ENCODE data around the gene CLCN2.

The CLCN2 gene

GRCh38 chr3:184386047-184386806, 24.8 kb upstream of the CLCN2 start:
- Histone ChIP-seq H3K9ac (no peak overlapping the region), H3K4me2 (no peak overlapping the region), H2AFZ (ENCODE audit: low read depth) (no peak overlapping the region), H3K36me3 (ENCODE audit: insufficient read depth) (no peaks in the 10 kb centered on the region), H4K20me1 (ENCODE audit: insufficient read depth) (no peaks in the 10 kb centered on the region), H3K27me3 (ENCODE audit: insufficient read depth, low read depth) (0 out of 2 replicates have a peak, but pooled peaks cover 1% of the 10 kb centered on the region), H3K79me2 (ENCODE audit: insufficient read depth, low read depth) (no peaks in the 10 kb centered on the region), H3K27ac (no peak overlapping the region), H3K4me3 (IDR thresholded peaks at IDR 0.05; ENCODE audit: insufficient read depth, low read depth, low read length) (no peak overlapping the region), H3K4me1 (ENCODE audit: low read depth, poor library complexity, severe bottlenecking) (no peaks in the 10 kb centered on the region)
- no peak for TF ChIP-seq CTCF (conservative IDR thresholded peaks at IDR 0.05; ENCODE audit: low read depth, low read length)

DNA sequence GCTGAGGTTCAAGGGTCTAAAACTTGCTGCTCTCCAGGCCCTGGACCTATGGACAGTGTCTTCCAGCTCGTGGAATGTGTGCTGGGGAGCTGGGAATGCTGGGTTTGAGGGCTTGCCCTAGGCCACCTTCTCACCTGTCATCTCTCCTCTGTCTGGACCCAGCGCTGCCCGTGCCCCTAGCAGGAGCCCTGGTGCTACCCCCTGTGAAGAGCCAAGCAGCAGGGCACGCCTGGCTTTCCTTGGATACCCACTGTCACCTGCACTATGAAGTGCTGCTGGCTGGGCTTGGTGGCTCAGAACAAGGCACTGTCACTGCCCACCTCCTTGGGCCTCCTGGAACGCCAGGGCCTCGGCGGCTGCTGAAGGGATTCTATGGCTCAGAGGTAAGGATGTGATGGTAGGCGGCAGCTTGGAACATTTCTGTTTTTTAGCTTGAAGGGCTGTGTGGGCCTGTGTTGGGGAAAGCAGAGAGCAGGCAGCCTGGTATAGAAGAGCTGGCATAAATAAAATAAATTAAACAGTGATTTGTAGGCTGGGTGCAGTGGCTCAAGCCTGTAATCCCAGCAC, 23.5 kb upstream of the CLCN2 start:
- no peaks in the 10 kb centered on the region for H4K20me1 ChIP-seq (ENCODE audit: insufficient read depth)

GRCh38 chr3:184384342-184384741, 22.9 kb upstream of the CLCN2 start:
- no peaks in the 10 kb centered on the region for H4K20me1 ChIP-seq (ENCODE audit: insufficient read depth)

More for the DNA sequence above, 23.5 kb upstream of the CLCN2 start:
- Histone ChIP-seq H2AFZ (ENCODE audit: low read depth) (no peak overlapping the region), H3K4me2 (no peak overlapping the region), H3K27me3 (ENCODE audit: insufficient read depth, low read depth) (peaks cover 12% of the 10 kb centered on the region), H3K9ac (no peak overlapping the region), H3K36me3 (ENCODE audit: insufficient read depth) (no peaks in the 10 kb centered on the region), H3K4me1 (ENCODE audit: low read depth, poor library complexity, severe bottlenecking) (no peaks in the 10 kb centered on the region), H3K79me2 (ENCODE audit: insufficient read depth, low read depth) (no peaks in the 10 kb centered on the region), H3K27ac (no peak overlapping the region), H3K4me3 (IDR thresholded peaks at IDR 0.05; ENCODE audit: insufficient read depth, low read depth, low read length) (no peak overlapping the region)
- TF ChIP-seq CTCF (conservative IDR thresholded peaks at IDR 0.05; ENCODE audit: low read depth, low read length) = no peak

GRCh38 chr3:184383033-184383740, 21.8 kb upstream of the CLCN2 start:
- H3K4me3 ChIP-seq (IDR thresholded peaks at IDR 0.05; ENCODE audit: insufficient read depth, low read depth, low read length) = no peak overlapping the region
- H3K27me3 ChIP-seq (ENCODE audit: insufficient read depth, low read depth) = peaks cover 26% of the 10 kb centered on the region
- H3K9ac ChIP-seq = no peak overlapping the region
- H3K4me2 ChIP-seq = no peak overlapping the region
- H4K20me1 ChIP-seq (ENCODE audit: insufficient read depth) = no peaks in the 10 kb centered on the region
- no peaks in the 10 kb centered on the region for H3K4me1 ChIP-seq (ENCODE audit: low read depth, poor library complexity, severe bottlenecking)
- H3K27ac ChIP-seq = no peak overlapping the region
- no peaks in the 10 kb centered on the region for H3K36me3 ChIP-seq (ENCODE audit: insufficient read depth)
- no peak overlapping the region for H2AFZ ChIP-seq (ENCODE audit: low read depth)
- no peaks in the 10 kb centered on the region for H3K79me2 ChIP-seq (ENCODE audit: insufficient read depth, low read depth)
- TF ChIP-seq CTCF (conservative IDR thresholded peaks at IDR 0.05; ENCODE audit: low read depth, low read length) = no peak

More at GRCh38 chr3:184384342-184384741, 22.9 kb upstream of the CLCN2 start:
- TF ChIP-seq CTCF (conservative IDR thresholded peaks at IDR 0.05; ENCODE audit: low read depth, low read length) = no peak
- no peaks in the 10 kb centered on the region for H3K4me1 ChIP-seq (ENCODE audit: low read depth, poor library complexity, severe bottlenecking)
- H3K79me2 ChIP-seq (ENCODE audit: insufficient read depth, low read depth) = no peaks in the 10 kb centered on the region
- H3K4me3 ChIP-seq (IDR thresholded peaks at IDR 0.05; ENCODE audit: insufficient read depth, low read depth, low read length) = no peak overlapping the region
- no peak overlapping the region for H2AFZ ChIP-seq (ENCODE audit: low read depth)
- no peak overlapping the region for H3K4me2 ChIP-seq
- no peak overlapping the region for H3K27ac ChIP-seq
- H3K36me3 ChIP-seq (ENCODE audit: insufficient read depth) = no peaks in the 10 kb centered on the region
- no peak overlapping the region for H3K9ac ChIP-seq
- peaks cover 14% of the 10 kb centered on the region for H3K27me3 ChIP-seq (ENCODE audit: insufficient read depth, low read depth)
